ENCODE measurements around the gene CCDC171. TPM values are rescaled to one million over a fixed set of nuclear protein-coding genes. Genes with fewer than 3 reads are reported as not detected.

CCDC171 gene
- total and polyA plus RNA-seq, 2 of the 13 experiments (the other 11 are each of a cell fraction or from before 2014, with no cell fraction given): 0.95 to 2.5 TPM

- Histone ChIP-seq H3K27ac (ENCODE audit: extremely low read length, insufficient read depth, low read length) (no peak overlapping the region), H3K79me2 (ENCODE audit: insufficient read depth, low read length) (no peaks in the 10 kb centered on the region), H3K4me1 (ENCODE audit: insufficient read depth, low read length) (no peaks in the 10 kb centered on the region), H3K4me2 (ENCODE audit: low read depth, low read length) (no peak overlapping the region), H3K4me3 (replicated peaks in 1 of 3; ENCODE audit: insufficient read depth in 1 of 3, low read depth in 2 of 3, low read length in 3 of 3) (no peak overlapping the region), H3K9me3 (ENCODE audit: low read length) (no peaks in the 10 kb centered on the region), H2AFZ (ENCODE audit: low read length) (no peak overlapping the region), H4K20me1 (ENCODE audit: insufficient read depth, low read length) (no peaks in the 10 kb centered on the region), H3K9ac (ENCODE audit: insufficient read depth, low read depth, low read length) (no peak overlapping the region), H3K36me3 (replicated peaks in 1 of 2; ENCODE audit: control insufficient read depth in 1 of 2, insufficient read depth in 2 of 2, low read length in 2 of 2) (no peaks in the 10 kb centered on the region), H3K27me3 (ENCODE audit: control insufficient read depth in 1 of 2, insufficient read depth in 2 of 2, low read length in 2 of 2) (no peaks in the 10 kb centered on the region)
- in situ Hi-C loops (cut with HindIII; ENCODE audit: extremely low pct_ligation_motif_present, low pct_unique_long_range_greater_than_20kb) (no loop called here), intact Hi-C loops (cut with micrococcal nuclease; ENCODE audit: unreplicated experiment) (no loop called here)
- no peak for ATAC-seq
- DNase-seq (ENCODE audit: low spot score): no peak
- CTCF ChIA-PET (ENCODE audit: low intra/inter-chr PET ratio, low total read pairs): no interaction called here
- no TSS peak for BruUV-seq (replicated peaks)
- FAIRE-seq: no peak
- 67% methylated on average over 2 of the region's 2 CpGs for WGBS (ENCODE audit: low lambda C conversion rate)
- POLR2A ChIA-PET: no interaction called here
- TF ChIP-seq SP5 (CRISPR knock-in tag; IDR thresholded peaks at IDR 0.05; ENCODE audit: borderline replicate concordance, low read depth) (no peak), NCOA1 (CRISPR knock-in tag; IDR thresholded peaks at IDR 0.05) (no peak), NFATC3 (CRISPR knock-in tag; IDR thresholded peaks at IDR 0.05) (no peak), ZBTB20 (CRISPR knock-in tag; IDR thresholded peaks at IDR 0.05; ENCODE audit: borderline replicate concordance, low read depth) (no peak), FOXO4 (CRISPR knock-in tag; conservative IDR thresholded peaks at IDR 0.05) (no peak), ZNF724P (CRISPR knock-in tag; IDR thresholded peaks at IDR 0.05; ENCODE audit: borderline replicate concordance) (no peak), ZFY (CRISPR knock-in tag; IDR thresholded peaks at IDR 0.05) (no peak), ZNF737 (CRISPR knock-in tag; IDR thresholded peaks at IDR 0.05; ENCODE audit: borderline replicate concordance) (no peak), HIC2 (CRISPR knock-in tag; IDR thresholded peaks at IDR 0.05; ENCODE audit: low read depth) (no peak), MED13 (CRISPR knock-in tag; IDR thresholded peaks at IDR 0.05) (no peak), BHLHE40 (IDR thresholded peaks at IDR 0.05; ENCODE audit: low read length) (no peak), ZBTB33 (CRISPR knock-in tag; IDR thresholded peaks at IDR 0.05) (no peak), ZNF768 (CRISPR knock-in tag; IDR thresholded peaks at IDR 0.05) (no peak), IRF1 (CRISPR knock-in tag; IDR thresholded peaks at IDR 0.05; ENCODE audit: low read depth) (no peak), SKIL (CRISPR knock-in tag; IDR thresholded peaks at IDR 0.05; ENCODE audit: borderline replicate concordance) (no peak)
Measured at GRCh38 chr9:15729507-15729906, 176.7 kb downstream of the CCDC171 start.

Data from HepG2 (cell line).